TTC549 (cell line): Measurements from ENCODE around the gene RAD51AP2.
"Not testable (repeated sequence)": the region's sequence is repeated elsewhere in the genome, so short reads cannot be mapped to it uniquely, and the experiment has no call there.

ENCODE experiments used
- FAIRE-seq: peaks from 2 replicates; lab custom pipeline; 2012; peaks lifted over from hg19 to GRCh38; lab: Jason Lieb, UNC

Gene RAD51AP2

GRCh38 chr2:17538022-17538843, 20.0 kb upstream of the RAD51AP2 start:
- no peak for FAIRE-seq

GRCh38 chr2:17536416-17536815, 18.2 kb upstream of the RAD51AP2 start:
- no peak for FAIRE-seq

- no peak for FAIRE-seq
Measured at GRCh38 chr2:17533546-17533945, 15.3 kb upstream of the RAD51AP2 start.

- FAIRE-seq: no peak
Measured at GRCh38 chr2:17529771-17530170, 11.5 kb upstream of the RAD51AP2 start.

GRCh38 chr2:17522303-17522702, 4.1 kb upstream of the RAD51AP2 start:
- no peak for FAIRE-seq

- peak; percentile 11 for FAIRE-seq
Measured at GRCh38 chr2:17521621-17522020, 3.4 kb upstream of the RAD51AP2 start.

- no peak for FAIRE-seq
Measured at GRCh38 chr2:17520761-17521160, 2.5 kb upstream of the RAD51AP2 start.

- no peak for FAIRE-seq
Measured at GRCh38 chr2:17519486-17519885, 1.2 kb upstream of the RAD51AP2 start.

GRCh38 chr2:17517481-17518211, 594 bp downstream of the RAD51AP2 start:
- FAIRE-seq: no peak

- FAIRE-seq: no peak
Measured at GRCh38 chr2:17515652-17516051, 2.6 kb downstream of the RAD51AP2 start.

GRCh38 chr2:17506736-17507616, 11.3 kb downstream of the RAD51AP2 start:
- no peak for FAIRE-seq

- no peak for FAIRE-seq
Measured at GRCh38 chr2:17497718-17498117, 20.5 kb downstream of the RAD51AP2 start.

GRCh38 chr2:17495590-17495989, 22.6 kb downstream of the RAD51AP2 start:
- no peak for FAIRE-seq

GRCh38 chr2:17490165-17490564, 28.1 kb downstream of the RAD51AP2 start:
- FAIRE-seq: not testable (repeated sequence)

GRCh38 chr2:17488610-17489009, 29.6 kb downstream of the RAD51AP2 start:
- FAIRE-seq: not testable (repeated sequence)

GRCh38 chr2:17483496-17483895, 34.7 kb downstream of the RAD51AP2 start:
- no peak for FAIRE-seq

- FAIRE-seq: no peak
Measured at GRCh38 chr2:17482651-17483050, 35.6 kb downstream of the RAD51AP2 start.

GRCh38 chr2:17479875-17480274, 38.4 kb downstream of the RAD51AP2 start:
- FAIRE-seq: no peak

- FAIRE-seq: no peak
Measured at GRCh38 chr2:17476830-17477229, 41.4 kb downstream of the RAD51AP2 start.

- FAIRE-seq: no peak
Measured at GRCh38 chr2:17476064-17476463, 42.2 kb downstream of the RAD51AP2 start.

- no peak for FAIRE-seq
Measured at GRCh38 chr2:17475286-17475685, 43.0 kb downstream of the RAD51AP2 start.

GRCh38 chr2:17471979-17472378, 46.3 kb downstream of the RAD51AP2 start:
- FAIRE-seq: no peak
